ENCODE data around the gene PEX14.

PEX14 gene

DNA sequence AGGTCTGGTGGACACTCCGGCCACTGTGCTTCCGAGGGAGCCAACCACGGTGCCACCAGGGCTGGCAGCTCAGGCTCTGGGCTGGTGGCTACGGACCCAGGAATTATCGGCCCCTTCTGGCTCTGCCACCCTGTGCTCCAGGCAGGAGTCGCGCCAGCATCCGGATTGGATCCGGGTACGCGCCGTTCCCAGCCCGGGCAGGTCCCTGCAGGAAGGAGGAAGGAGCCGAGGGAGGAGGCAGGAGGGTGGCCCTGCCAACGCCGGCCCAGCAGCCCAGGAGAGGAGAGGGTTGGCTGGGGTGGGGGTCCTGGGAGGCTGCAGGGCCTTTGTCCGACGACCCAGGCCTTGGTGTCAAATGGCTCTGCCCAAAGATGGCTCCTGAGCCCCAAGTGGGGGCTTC is 161.2 kb downstream of the PEX14 start:
- no peak for DNase-seq

DNA sequence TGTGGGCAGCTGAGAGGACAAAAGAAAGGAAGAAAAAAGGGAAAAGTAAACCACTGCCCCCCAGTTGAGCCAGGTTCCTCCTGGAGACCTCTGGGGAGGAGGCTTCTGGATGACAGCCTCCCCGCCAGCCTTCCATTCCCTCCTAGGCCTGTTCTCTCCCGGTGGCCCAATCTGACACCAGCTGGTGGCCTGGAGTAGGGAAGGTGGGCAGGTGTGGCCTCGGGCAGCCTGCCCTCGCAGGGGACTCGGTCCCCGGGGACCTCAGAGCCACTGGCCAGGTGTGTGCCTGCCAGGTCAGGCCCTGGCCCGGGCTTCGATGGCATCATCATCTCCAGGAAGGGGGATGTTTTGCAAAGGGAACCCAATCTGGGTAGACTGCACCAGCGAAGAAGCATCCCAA is 162.7 kb downstream of the PEX14 start:
- no peak for DNase-seq

DNA sequence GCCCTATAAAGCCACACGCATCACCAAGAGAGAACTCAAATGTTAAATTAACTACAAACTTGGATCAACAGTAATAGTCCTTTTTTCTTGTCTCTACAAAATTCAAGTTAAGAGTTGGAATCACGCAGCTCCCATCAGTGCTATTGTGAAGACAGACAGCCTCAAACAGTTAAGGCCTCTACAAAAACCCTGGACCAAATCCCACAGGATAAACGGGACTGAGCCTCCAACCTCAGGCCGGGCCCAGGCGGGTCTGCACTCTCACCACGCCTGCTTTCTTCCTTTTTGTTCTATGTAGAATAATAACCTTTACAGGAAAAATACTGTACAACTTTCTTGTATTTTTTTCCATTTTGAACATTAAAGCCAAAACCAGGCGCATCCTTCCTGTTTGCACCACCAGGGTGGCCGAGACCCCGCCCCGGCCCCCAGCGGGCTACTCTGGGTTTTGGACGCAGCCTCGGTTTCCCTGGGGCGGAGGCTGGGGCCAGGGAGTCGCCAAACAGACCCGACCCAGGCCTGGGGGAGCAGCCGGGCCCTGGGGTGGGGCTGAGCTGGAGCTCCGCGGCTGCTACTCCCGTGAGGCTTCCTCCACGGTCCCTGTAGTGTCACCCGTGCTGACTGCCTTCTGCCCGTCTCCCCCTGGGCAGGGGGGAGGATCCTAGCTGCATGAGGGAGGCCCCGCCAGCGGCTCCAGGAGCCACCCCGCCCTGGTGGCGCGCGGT is 163.2 kb downstream of the PEX14 start:
- no peak for DNase-seq

DNA sequence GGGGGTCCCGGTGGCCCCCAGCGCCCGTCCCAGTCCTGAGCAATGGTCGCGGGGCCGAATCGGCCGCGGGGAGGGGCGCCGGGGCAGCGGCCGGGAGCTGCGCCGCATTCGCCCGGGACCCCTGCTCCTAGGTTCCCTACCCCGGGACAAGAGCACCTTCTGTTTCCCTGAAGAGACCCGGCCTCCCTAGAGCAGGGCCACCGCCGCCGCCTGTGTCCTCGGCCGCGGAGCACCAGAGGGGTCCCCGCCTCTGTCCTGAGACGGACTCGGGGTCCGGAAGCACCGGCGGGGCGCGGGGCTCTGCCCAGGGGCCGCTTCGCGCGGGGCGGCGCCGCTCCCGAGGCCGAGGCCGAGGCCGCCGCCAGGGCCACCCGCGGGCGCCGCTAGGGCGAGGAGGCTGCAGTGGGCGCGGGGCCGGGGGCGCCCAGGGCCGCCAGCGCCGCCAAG is 163.8 kb downstream of the PEX14 start:
- DNase-seq = no peak

DNA sequence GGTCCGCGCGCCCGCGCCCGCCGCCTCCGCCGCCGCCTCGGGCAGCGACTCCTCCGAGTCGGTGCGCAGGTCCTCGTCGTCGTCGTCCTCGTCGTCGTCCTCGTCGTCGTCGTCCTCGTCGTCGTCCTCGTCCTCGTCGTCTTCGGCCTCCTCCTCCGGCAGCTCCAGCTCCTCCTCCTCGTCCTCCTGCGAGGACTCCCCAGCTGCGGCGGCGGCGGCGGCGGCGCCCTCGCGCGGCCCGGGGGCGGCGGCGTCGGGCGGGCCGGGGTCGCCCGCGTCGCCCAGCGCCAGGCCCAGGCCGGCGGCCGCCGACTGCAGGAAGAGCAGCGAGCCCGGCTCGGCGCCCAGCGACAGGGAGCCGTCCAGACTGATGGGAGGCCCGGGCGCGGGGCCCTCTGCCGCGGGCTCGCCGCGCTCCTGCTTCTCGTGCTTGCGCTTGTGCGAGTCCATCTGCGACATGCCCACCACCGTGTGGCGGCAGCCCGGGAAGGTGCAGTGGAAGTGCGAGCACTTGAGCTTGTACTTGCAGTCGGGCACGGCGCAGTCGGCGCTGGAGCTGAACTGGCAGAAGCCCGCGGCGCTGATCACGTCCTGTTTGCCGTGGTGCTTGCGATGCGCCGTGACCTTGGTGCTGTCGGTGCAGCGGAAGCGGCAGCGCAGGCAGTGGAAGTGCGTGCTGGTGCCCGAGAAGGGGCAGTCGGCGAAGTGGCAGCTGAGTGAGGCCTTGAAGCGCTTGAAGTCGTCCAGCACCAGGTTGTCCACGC is 164.4 kb downstream of the PEX14 start:
- DNase-seq = no peak

DNA sequence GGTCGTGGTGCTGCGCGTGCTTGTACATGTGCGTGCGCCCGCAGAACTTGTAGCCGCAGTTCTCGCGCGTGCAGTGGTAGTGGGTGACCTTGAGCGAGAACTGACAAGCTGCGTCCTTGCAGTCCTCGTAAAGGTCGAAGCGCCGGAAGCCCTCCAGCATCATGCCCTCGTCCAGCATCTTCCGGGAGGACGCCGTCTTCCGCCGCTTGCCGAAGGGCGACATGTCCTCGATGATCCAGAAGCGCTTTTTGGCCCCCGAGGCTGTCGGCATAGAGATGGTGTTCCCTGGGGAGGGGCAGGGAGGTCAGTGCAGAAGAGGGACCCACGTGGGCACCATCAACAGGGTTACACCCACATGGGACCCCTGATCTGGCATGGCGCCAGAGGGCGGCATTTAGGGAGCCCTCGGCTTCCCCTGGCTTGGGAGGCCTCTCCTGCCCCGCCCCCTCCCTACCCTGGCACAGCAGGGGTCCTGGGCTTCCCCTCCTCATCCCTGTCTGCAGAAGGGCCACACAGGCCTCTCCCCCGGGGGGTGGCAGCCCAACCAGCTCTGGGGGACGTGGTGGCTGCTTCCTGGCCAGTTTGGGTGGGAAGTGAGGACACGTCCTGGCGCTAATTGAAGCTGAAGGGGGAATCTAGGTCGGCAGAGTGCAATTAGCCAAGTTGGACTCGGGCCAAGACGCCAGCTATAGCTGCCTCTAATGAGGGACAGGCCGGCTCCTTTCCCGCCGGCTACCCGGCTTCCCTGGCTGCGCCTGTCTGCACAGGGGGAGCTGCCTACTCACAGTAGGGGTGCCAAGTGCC is 165.2 kb downstream of the PEX14 start:
- no peak for DNase-seq

DNA sequence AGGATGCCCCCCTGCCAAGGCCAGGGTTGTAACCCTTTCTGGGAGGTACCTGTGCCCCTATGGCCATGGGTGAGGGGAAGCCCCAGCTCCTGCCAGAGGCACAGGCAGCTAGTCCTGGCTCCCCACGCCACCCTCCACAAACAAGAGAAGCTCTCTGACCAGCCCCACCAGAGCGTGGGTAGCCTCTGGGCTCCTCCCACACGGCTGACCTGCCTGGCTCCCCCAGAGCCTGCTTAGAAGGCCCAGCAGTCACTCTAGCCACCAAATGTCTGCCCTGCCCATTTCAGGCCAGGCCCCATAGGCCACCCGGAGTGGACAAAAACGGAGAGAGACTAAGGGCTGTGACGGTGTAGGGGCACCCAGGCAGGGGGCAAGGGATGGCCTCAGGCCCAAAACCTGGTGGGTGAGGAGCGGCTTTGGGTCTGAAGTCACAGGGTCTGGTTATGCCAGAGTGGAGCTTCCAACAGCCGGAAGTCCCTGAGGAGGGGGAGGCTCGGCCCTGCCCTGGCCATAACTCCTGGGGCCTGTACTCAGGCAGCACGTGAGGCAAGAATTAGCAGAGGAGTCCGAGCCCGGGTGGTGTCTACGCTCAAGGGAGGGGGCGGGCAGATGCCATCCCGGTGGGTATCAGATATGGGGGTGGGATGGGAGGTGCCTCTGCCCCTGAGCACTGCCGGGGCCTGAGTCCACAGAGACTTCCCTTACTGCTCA is 166.2 kb downstream of the PEX14 start:
- no peak for DNase-seq

DNA sequence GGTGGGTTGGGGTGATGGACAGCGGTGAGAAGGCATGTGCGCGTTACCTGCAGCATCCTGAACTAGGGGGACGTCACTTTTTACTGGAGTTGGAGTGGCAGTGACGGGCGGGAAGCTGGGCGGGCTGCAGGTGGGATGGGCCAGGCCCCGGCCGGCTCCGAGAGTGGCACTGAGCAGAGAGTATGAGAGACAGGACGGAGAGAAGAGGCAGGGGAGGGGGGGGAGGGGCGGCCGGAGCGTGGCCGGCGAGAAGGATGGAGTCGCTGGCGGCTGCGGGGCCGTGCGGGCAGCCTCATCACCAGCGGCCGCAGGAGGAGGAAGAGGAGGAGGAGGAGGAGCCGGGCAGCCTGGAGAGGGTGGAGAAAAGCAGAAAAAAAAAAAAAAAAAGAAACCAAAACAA is 167.2 kb downstream of the PEX14 start:
- no peak for DNase-seq

DNA sequence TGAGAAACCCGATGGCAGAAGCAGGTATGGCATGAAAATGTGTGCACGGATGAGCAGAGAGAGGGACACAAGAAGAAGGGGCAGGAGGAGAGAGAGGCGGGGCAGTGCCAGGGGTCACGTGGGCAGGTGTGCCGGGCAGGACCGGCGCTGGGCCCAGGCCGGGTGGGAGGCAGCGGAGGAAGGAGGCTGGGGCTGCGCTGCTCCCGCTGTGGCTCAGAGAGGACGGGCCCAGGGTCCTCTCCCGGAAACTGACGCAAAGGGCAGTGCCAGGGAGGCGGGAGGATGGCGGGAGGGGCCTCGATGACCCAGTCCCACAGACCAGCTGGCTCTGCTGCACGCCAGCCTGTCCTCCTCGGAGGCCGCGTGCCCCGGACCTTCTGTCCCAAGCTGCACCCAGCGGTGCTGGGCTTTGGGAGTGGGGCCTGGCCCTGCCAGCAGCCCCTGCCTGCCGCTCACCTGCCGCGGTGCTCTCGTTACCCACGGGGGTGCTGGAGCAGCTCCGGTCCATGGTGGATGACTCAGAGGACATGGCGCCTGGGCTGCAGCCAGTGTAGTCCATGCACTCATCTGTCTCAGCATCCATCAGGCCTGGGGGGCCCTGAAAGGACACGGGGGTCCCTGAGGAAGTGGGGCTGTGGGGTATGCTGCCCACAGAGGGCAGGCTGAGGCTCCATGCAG is 167.8 kb downstream of the PEX14 start:
- DNase-seq = no peak

DNA sequence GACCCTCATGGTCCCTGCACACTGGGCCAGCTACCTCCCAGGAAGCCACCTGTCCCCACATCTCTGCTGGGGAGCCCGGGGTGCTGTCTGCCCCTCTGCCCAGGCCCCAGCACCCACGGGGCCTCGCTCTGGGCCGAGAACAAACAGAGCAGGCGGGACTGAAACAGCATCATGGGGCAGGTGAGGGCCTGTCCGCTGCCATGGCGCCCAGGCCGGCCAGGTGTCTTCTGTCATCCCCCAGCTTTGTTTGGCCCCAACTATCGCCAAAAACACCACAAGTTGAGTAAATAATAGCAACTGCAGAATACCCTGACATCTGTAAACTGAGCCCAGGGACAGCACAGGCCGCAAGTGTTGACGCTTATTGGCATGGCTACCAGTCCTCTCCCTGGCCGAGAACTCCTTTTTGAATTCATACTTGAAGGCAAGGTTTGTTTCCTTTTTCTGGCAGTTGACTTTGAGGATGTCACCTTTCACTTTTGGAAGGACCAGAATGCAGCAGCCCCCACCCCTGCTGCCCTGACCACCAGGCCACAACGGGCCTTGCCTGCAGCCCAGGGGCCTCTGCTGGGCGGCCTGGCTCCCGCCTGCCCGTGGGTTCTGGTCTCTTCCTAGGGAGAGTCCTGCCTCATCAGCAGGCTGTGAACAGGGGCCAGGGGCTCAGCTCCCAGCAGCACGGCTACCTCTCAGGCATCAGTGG is 169.0 kb downstream of the PEX14 start:
- no peak for DNase-seq

DNA sequence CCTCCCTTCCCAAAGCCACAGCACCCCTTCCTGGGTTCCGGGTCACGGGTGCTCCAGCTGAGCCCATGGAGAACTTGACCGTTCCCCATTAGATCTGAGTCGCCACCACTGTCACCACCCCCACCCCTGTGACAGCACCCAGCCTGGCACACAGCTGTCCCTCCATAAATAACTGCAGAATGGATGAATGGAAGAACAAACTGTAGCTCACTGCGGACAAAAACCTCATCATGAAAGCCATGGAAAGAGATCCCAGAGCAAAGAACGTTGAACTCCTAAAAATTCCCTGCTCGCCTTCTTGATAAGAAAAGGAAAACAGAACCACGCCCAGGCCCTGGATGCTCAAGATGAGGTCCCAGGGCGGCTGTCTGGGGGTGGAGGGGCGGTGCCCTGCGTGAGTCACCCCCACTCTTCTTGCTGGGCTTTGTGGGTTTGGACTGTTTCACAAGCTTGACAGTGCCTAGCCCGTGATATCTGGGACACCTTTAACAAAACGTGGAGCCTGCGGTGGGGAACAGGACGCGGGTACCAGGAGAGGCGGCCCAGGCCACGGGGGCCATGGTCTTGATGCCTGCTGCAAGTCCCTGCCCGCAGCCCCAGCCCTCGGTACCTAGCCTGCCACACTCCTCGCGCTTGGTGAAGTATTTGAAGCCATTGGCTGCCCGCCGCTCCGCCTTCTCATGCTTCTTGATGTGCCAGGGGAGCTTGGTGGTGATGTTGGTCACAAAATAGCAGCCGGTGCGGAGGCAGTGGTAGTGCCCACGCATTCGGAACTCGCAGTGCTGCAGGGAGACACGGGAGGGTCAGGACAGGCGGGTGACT is 169.8 kb downstream of the PEX14 start:
- DNase-seq = no peak

DNA sequence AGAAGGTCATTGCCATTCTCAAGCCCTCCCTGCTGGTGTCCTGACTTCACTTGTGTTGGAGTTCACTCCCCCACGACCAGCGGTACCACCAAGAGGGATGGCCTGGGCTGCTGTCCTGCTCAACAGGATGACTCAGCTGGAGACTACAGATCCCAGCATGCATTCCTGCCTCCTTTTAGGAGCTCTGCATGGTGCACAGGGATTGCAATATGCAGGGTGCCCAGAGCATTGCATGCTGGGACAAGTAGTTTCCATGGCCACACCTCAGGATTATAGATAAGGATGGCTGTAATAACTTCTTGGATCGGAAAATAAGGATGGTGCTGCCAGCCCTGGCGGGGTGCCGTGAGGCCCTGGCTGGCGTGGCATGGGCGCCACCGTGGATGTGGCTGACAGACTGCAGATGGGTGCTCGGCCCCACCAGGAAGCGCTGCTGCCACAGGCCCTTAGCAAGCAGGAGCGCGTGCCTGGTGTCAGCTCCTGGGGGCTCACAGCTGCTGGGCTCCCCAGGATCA is 171.7 kb downstream of the PEX14 start:
- peak; percentile 45 for DNase-seq

DNA sequence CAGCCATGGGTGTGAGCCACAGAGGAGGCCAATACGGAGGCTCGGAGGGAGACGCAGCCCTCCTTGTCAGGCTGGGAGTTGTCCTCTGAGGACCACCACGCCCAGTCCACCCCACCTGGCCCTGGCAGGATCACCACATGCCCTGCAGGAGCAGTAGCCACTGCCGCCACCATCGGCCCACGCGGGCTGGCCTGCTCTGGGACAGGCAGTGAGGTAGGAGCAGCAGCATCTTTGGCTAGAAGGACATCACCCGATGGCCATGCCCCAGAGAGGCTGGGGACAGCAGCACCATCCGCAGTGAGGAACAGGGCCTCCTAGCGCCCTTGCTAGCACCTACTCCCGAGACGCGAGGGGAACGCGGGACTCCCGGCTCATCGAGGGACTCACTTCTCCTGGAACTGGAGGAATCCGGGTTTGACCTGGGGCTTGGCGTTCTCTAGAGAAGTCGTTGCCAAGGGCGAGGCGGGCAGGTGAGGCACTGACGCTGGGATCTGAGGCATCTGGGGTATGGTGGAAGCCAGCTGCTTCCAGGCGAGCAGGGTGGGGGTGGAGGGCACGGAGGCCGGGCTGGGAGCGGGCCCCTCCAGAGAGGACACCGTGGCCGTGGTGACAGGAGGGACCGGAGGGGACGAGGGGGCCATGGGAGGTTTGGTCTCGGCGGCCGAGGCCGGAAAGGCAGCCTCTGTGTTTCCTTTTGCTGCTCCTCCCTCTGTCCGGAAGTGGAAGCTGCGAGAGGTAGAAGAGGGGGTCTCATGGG is 172.8 kb downstream of the PEX14 start:
- DNase-seq = no peak

DNA sequence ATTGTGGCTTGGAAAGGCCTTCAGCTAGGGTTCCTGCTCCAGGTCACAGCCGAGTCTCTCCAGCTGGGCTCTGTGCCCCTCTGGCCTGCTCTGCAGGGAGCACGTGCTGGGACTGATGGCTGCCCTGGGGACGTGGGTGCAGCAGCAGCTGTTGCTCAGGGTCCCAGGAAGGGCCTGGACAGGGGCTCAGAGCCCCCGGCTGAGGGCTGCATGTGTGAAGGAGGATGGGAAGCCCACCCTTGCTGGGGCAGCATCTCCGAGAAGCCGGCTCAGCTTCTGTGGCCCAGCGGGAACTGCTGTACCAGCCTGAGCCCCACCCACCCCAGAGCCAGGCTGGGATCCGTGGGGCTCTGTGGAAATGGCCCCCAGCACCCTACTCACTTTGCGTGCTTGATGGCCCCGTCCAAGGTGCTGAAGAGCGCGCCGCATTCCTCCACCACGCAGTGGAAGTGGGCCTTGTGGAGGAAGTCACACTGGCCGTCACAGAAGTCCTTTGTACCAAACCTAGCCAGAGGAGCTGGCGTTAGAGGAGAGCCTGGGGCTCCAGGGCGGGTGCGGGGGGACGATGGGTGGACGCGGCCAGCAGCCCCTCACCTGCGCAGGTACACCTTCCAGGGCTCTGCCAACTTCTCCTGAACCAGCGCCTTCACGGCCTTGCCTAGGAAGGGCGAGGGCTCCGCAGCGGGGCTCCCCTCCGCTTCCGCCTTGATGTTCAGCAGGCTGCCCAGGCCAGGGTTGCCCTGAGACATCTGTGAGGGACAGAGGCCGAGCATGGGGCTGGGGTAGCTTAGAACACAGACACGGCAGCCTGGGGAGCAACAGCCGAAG is 174.2 kb downstream of the PEX14 start:
- DNase-seq = no peak

DNA sequence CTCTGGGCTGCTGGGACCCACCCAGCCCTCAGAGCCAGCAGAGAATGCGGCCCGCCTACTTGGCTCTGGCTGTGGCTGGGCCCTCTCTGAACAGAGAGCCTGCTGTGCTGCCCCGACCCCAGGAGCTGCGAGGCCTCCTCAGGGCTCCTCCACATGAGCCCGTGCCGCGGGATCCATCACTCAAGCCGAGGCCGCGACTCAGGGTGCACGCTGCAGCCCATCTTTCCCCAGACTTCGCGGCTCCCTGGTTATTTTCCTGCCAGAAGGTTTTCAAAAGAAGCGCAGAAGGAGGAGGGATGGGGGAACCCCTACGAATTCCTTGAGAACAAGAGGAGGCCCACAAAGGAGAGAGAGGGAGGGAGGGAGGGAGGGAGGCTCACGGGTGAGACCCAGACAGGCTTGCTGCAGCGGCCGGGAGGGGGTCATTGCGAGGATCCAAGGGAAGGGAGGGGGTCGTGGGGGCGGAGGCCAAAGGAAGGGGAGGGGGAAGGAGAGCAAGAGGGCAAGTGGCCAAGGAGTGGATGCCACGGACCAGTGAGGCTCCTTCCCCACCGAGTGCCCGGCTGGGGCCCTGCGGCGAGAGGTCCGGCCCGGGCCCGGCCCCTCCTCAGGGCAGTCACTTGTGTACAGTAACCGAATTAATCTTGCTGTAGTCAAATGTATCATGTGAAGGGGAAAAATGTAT is 174.9 kb downstream of the PEX14 start:
- DNase-seq = no peak

DNA sequence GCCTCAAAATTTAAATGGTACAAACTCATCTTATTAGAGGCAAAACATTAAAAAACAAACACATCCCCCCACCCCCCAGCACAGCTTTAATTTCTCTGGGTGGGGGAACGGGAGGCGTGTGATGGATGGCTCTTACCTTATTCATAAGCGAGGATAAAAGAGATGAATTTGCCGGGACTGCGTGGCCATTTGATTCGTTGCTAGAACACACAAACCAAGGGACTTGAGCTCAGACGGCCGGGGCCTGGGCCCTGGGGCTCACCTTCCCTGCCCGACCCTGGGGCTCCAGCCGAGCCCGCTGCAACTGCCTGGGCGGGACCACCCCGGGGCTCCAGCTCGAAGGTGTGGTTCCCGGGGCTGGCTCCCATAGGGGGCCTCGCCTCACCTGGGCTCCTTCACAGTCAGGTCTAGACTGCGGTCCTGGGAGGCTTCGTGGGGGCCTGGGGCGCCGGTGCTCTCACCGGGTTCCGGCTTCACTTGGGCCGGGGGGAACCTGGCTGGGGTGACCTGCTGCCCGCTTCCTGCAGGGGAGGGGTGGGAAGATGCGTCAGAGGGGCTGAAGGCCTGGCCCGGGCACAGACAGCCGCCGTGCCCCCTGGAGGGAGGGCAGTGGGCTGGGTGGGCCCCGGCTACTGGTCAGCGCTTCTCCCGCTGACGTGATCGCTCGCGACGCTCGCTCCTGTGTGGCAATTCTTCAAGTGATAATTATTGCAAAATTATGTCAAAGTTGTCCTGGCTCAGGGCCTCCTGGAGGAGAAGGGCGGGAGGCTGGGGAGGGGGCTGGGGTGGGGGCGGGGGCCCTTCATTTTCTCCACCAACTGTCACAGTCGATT is 176.0 kb downstream of the PEX14 start:
- no peak for DNase-seq

DNA sequence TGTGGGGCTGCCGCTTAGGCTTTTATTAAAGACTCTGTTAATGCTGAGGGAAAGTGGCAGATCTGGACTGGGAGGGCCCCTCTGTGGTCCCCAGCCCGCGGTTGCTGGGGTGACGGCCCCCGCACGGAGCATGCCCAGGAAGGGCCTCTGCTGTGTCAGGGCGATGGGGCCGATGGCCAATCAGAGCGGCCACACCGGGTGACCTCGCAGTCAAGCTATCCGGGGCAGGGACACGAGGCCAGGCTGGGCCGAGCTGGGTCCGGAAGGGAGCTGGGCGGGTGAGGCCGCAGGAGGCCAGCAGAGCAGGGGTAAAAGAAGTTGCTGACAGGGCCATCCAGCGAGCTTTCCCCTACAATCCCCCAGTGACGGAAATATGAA is 176.6 kb downstream of the PEX14 start:
- DNase-seq = no peak

Measured in fibroblast of skin of right biceps (primary cell).